22Rv1 (cell line): Measurements from ENCODE around the gene KCTD13.

ENCODE experiments used
- CTCF ChIP-seq: fragments of 450-650 bp; IDR thresholded peaks from 2 replicates; pipeline ENCODE4 v1.5.1; 2017; ENCODE audit warnings: mild to moderate bottlenecking
- ZFX ChIP-seq: fragments of 450-650 bp; IDR thresholded peaks from 2 replicates; pipeline ENCODE4 v1.6.1; 2017; ENCODE audit warnings: antibody characterized with exemption, borderline replicate concordance

GRCh38 chr16:29940656-29941055 lies 14.6 kb upstream of the KCTD13 start:
- no peak for TF ChIP-seq CTCF
- no peak for TF ChIP-seq ZFX
